CD4-positive, alpha-beta T cell (primary cell): Measurements from ENCODE around the gene BUD23. TPM values are rescaled to one million over a fixed set of nuclear protein-coding genes. Genes with fewer than 3 reads are reported as not detected.

Experiments
- ATAC-seq: fragments of 200-7000 bp; cut with Tn5 transposase; one replicate; pipeline ENCODE4 v1.10.0; 2022; ENCODE audit warnings: mild to moderate bottlenecking; ENCODE audit not compliant: poor library complexity
- CTCF ChIA-PET: fragments of 350-600 bp; sonication (Branson Sonifier 250); formaldehyde crosslinking; loops from one replicate; lab custom pipeline; 2021; ENCODE audit warnings: antibody characterized with exemption, inconsistent platforms; lab: Charles Lee
- POLR2A ChIA-PET: fragments of 350-600 bp; sonication (Branson Sonifier 250); formaldehyde crosslinking; loops from one replicate; lab custom pipeline; 2021; ENCODE audit warnings: antibody characterized with exemption, inconsistent platforms; lab: Charles Lee
- DNase-seq, 14 experiments: peaks; one replicate each; pipeline ENCODE4 v3.0.0-alpha.2; 2013 to 2020; ENCODE audit warnings: mixed read lengths in 2 of 14
- H3K27ac ChIP-seq, 2 donors: one replicate each; pipeline versions ENCODE4 v1.5.1 to v1.7.0; 2013; ENCODE audit warnings: low read length in 2 of 2, low read depth in 1 of 2, mild to moderate bottlenecking in 1 of 2
- H3K27me3 ChIP-seq, 2 experiments: 1 replicate in 1 of 2; 2 replicates in 1 of 2; pipeline versions ENCODE4 v1.6.1 to v1.7.0; 2013; ENCODE audit warnings: low read length in 2 of 2, control low read depth in 1 of 2, mild to moderate bottlenecking in 1 of 2, moderate library complexity in 1 of 2; ENCODE audit not compliant: insufficient read depth in 2 of 2, control insufficient read depth in 1 of 2
- H3K36me3 ChIP-seq: one replicate; pipeline ENCODE4 v1.6.1; 2013; ENCODE audit warnings: low read length, control low read depth; ENCODE audit not compliant: insufficient read depth
- H3K4me1 ChIP-seq: one replicate; pipeline ENCODE4 v1.6.1; 2013; ENCODE audit warnings: low read length, control low read depth; ENCODE audit not compliant: insufficient read depth
- H3K4me3 ChIP-seq: one replicate; pipeline ENCODE4 v1.5.1; 2013; ENCODE audit warnings: mild to moderate bottlenecking, low read length, moderate library complexity
- H3K9me3 ChIP-seq, 2 experiments: 1 replicate in 1 of 2; 2 replicates in 1 of 2; pipeline versions ENCODE4 v1.6.1 to v1.7.0; 2013; ENCODE audit warnings: low read length in 2 of 2, mild to moderate bottlenecking in 2 of 2, control low read depth in 1 of 2, moderate library complexity in 1 of 2; ENCODE audit not compliant: control insufficient read depth in 1 of 2, insufficient read depth in 1 of 2
- H3K27ac Mint-ChIP-seq: one replicate; pipeline ENCODE4 v1.8.0; 2020; ENCODE audit warnings: mixed read lengths
- H3K27me3 Mint-ChIP-seq: one replicate; pipeline ENCODE4 v1.8.0; 2021; ENCODE audit warnings: mixed read lengths
- H3K36me3 Mint-ChIP-seq: one replicate; pipeline ENCODE4 v1.8.0; 2021; ENCODE audit warnings: low read depth, mixed read lengths
- H3K4me1 Mint-ChIP-seq: one replicate; pipeline ENCODE4 v1.8.0; 2021; ENCODE audit warnings: low read depth, mixed read lengths
- H3K4me3 Mint-ChIP-seq: one replicate; pipeline ENCODE4 v1.8.0; 2020; ENCODE audit warnings: mild to moderate bottlenecking, mixed read lengths
- H3K9me3 Mint-ChIP-seq: one replicate; pipeline ENCODE4 v1.8.0; 2020; ENCODE audit warnings: mixed read lengths
- intact Hi-C, 2 experiments: fragments of 100-400 bp; cut with DNase I in 1 of 2; cut with micrococcal nuclease in 1 of 2; formaldehyde crosslinking; loops; one replicate each; pipeline versions ENCODE4 v1.15.1 to v1.9.0; 2023 to 2025; cut with DNase I, micrococcal nuclease
- total RNA-seq, 174 experiments: library from RNA in 2 of 174; stranded (reverse) in 2 of 174; gene quantifications; one replicate each; pipeline ENCODE4 v1.2.3 and lab custom pipeline; 2021 to 2026
- TF ChIP-seq, protein P1 (sequence below): fragments of 200-600 bp; IDR thresholded peaks from one replicate; pipeline ENCODE4 v1.8.0; 2022; ENCODE audit warnings: antibody characterized with exemption, mild to moderate bottlenecking

BUD23 gene
- total RNA-seq, 2 experiments from 2014 or later, result 96.1 to 103 TPM

DNA sequence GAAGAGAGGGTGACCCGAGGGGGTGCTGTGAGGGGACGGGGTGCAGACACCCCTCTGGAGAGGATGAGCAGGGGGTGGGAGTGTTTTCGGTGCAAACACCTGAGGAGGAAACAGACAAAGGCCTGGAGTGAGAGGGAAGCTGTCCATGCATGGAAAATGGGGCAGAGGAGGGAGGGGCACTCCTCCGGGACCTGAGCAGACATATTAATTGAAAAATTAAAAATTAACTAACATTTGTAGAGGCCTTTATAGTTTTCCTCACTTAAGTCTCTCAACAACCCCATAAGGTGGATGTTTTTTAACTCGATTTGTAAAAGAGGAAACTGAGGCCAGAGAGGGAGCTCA, 14.5 kb upstream of the BUD23 start:
- no peak overlapping the region for H3K27ac ChIP-seq
- no peak for ATAC-seq
- H3K4me3 ChIP-seq, result no peak overlapping the region
- intact Hi-C loops, result loop anchor here (1.0 to 5.0 kb wide), 5 partner anchors 50 to 173 kb away; partner anchors contain the start of genes BAZ1B (in 2 of the 2), ABHD11 (in 1 of the 2), METTL27 (in 1 of the 2) and STX1A (in 1 of the 2)
- TF ChIP-seq, protein P1, sequence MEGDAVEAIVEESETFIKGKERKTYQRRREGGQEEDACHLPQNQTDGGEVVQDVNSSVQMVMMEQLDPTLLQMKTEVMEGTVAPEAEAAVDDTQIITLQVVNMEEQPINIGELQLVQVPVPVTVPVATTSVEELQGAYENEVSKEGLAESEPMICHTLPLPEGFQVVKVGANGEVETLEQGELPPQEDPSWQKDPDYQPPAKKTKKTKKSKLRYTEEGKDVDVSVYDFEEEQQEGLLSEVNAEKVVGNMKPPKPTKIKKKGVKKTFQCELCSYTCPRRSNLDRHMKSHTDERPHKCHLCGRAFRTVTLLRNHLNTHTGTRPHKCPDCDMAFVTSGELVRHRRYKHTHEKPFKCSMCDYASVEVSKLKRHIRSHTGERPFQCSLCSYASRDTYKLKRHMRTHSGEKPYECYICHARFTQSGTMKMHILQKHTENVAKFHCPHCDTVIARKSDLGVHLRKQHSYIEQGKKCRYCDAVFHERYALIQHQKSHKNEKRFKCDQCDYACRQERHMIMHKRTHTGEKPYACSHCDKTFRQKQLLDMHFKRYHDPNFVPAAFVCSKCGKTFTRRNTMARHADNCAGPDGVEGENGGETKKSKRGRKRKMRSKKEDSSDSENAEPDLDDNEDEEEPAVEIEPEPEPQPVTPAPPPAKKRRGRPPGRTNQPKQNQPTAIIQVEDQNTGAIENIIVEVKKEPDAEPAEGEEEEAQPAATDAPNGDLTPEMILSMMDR, result no peak
- DNase-seq, result no peak
- no peaks in the 10 kb centered on the region for H3K36me3 ChIP-seq
- H3K9me3 Mint-ChIP-seq, result no peaks in the 10 kb centered on the region
- H3K27me3 ChIP-seq, result peaks cover 13 to 26% of the 10 kb centered on the region in 2 experiments
- H3K27me3 Mint-ChIP-seq, result peaks cover 28% of the 10 kb centered on the region
- CTCF ChIA-PET, result interaction anchor here (1.5 to 3.2 kb wide), 2 partner anchors 11 to 62 kb away, joined by 6 to 14 read pairs; no protein-coding TSS in a partner anchor
- H3K9me3 ChIP-seq, result peaks cover 0 to 4% of the 10 kb centered on the region in 2 experiments
- POLR2A ChIA-PET, result interaction anchor here (1.0 to 1.6 kb wide), 2 partner anchors 70 kb away, joined by 4 to 7 read pairs; partner anchors contain the start of gene ABHD11
- peak overlapping the region; percentile 80 for H3K4me3 Mint-ChIP-seq
- H3K36me3 Mint-ChIP-seq, result no peaks in the 10 kb centered on the region
- peaks cover 14% of the 10 kb centered on the region for H3K4me1 ChIP-seq
- H3K27ac Mint-ChIP-seq, result no peak overlapping the region
- peaks cover 5% of the 10 kb centered on the region for H3K4me1 Mint-ChIP-seq

DNA sequence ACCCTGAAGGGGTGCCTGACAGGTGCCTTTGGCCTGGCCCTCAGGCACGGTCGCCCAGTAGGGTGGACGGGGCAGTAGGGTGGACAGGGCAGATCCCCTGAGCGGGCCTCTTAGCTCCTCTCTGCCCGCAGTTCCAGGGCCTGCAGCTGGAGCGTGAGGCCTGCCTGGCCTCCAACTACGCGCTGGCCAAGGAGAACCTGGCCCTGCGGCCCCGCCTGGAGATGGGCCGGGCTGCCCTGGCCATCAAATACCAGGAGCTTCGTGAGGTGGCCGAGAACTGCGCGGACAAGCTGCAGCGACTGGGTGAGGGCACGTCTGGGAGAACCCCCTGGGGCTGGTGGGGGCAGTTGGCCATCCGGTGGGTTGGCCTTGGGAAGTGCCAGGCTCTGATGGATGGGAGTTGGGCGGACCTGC, 14.1 kb upstream of the BUD23 start:
- TF ChIP-seq, protein P1, result no peak
- Mint-ChIP-seq H3K27me3 (peaks cover 23% of the 10 kb centered on the region), H3K4me1 (peaks cover 5% of the 10 kb centered on the region), H3K27ac (no peak overlapping the region), H3K36me3 (no peaks in the 10 kb centered on the region), H3K9me3 (no peaks in the 10 kb centered on the region), H3K4me3 (no peak overlapping the region)
- DNase-seq (no peak), ATAC-seq (no peak)
- intact Hi-C loops, result loop anchor here (2.0 to 5.0 kb wide), 4 partner anchors 50 to 173 kb away; partner anchors contain the start of genes BAZ1B (in 2 of the 2), ABHD11 (in 1 of the 2), METTL27 (in 1 of the 2) and STX1A (in 1 of the 2)
- CTCF ChIA-PET, result interaction anchor here (3.2 kb wide), 1 partner anchor 62 kb away, joined by 14 read pairs; no protein-coding TSS in a partner anchor
- Histone ChIP-seq H3K4me3 (no peak overlapping the region), H3K27me3 (peaks cover 13 to 22% of the 10 kb centered on the region in 2 experiments), H3K9me3 (peaks cover 0 to 4% of the 10 kb centered on the region in 2 experiments), H3K27ac (no peak overlapping the region), H3K36me3 (no peaks in the 10 kb centered on the region), H3K4me1 (peaks cover 14% of the 10 kb centered on the region)
- POLR2A ChIA-PET, result interaction anchor here (1.0 kb wide), 1 partner anchor 69 kb away, joined by 4 read pairs; the partner anchor contains the start of gene ABHD11

DNA sequence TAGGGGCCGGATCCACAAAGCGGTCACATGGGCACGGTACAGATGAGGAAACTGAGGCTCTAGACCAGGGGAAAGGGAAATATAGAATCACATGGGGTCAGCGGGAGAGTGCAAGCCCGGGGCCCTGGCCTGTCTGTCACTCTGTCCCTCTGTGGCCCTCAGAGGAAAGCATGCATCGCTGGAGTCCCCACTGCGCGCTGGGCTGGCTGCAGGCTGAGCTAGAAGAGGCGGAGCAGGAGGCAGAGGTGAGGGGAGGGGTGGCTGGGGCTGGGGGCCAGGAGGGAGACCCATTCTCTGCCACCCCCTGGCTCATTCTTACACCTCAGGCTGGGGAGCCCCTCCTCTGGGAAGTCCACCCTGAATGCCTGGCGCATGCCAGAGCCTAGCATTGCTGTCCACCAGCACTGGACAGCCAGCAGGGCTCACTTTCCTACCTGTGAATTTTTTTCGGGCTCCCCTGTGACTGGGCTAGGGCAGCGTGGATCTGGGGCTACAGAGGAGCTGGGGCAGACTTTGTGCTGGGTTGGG, 13.5 kb upstream of the BUD23 start:
- peaks cover 13 to 20% of the 10 kb centered on the region in 2 experiments for H3K27me3 ChIP-seq
- POLR2A ChIA-PET, result interaction anchor here (1.0 kb wide), 1 partner anchor 68 kb away, joined by 4 read pairs; the partner anchor contains the start of gene ABHD11
- TF ChIP-seq, protein P1, result no peak
- Mint-ChIP-seq H3K9me3 (no peaks in the 10 kb centered on the region), H3K36me3 (no peaks in the 10 kb centered on the region), H3K4me3 (peak overlapping the region; percentile 20), H3K27ac (no peak overlapping the region), H3K27me3 (peaks cover 18% of the 10 kb centered on the region), H3K4me1 (peaks cover 5% of the 10 kb centered on the region)
- peaks cover 0 to 4% of the 10 kb centered on the region in 2 experiments for H3K9me3 ChIP-seq
- ATAC-seq (no peak), DNase-seq (no peak)
- no peak overlapping the region for H3K27ac ChIP-seq
- no peaks in the 10 kb centered on the region for H3K36me3 ChIP-seq
- intact Hi-C loops, result loop anchor here (2.0 to 5.0 kb wide), 4 partner anchors 49 to 172 kb away; partner anchors contain the start of genes BAZ1B (in 2 of the 2), ABHD11 (in 1 of the 2), METTL27 (in 1 of the 2) and STX1A (in 1 of the 2)
- H3K4me3 ChIP-seq, result no peak overlapping the region
- peaks cover 14% of the 10 kb centered on the region for H3K4me1 ChIP-seq
- CTCF ChIA-PET, result no interaction called here
